Measurements from ENCODE around the gene OVCA2. TPM values are rescaled to one million over a fixed set of nuclear protein-coding genes. Genes with fewer than 3 reads are reported as not detected.

The OVCA2 gene
- total RNA-seq, 1 donor from 2014 or later = 21.4 TPM

DNA sequence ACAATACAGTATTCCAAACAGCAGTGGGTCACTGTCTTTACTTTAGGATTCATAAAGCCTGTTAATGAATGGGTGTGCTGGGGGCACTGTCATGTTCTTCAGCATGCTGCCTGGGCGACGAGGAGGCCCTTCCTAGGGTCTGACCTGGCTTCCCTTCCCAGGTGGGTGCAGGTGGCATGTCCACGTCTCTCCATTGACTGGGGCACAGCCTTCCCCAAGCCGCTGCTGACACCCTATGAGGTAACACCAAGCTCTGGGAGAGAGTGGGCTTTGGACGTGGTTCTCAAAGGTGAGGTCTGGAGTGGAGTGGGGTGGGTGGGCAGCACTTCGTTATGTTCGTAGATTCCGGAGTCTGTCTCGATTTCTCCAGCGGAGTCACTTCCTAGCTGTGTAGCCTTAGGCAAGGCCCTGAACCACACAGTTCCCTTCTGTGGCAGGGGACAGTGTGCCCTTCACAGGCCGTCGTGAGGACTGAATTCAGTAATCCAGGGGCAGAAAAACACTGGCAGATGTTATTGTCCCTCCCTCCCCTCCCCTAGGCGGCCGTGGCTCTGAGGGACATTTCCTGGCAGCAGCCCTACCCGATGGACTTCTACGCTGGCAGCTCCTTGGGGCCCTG, 771 bp upstream of the OVCA2 start:
- H3K4me3 ChIP-seq = peak overlapping the region; percentile 80
- H3K27ac ChIP-seq = peak overlapping the region; percentile 94
- intact Hi-C loops (cut with DNase I) = no loop called here
- TF ChIP-seq, protein P1, sequence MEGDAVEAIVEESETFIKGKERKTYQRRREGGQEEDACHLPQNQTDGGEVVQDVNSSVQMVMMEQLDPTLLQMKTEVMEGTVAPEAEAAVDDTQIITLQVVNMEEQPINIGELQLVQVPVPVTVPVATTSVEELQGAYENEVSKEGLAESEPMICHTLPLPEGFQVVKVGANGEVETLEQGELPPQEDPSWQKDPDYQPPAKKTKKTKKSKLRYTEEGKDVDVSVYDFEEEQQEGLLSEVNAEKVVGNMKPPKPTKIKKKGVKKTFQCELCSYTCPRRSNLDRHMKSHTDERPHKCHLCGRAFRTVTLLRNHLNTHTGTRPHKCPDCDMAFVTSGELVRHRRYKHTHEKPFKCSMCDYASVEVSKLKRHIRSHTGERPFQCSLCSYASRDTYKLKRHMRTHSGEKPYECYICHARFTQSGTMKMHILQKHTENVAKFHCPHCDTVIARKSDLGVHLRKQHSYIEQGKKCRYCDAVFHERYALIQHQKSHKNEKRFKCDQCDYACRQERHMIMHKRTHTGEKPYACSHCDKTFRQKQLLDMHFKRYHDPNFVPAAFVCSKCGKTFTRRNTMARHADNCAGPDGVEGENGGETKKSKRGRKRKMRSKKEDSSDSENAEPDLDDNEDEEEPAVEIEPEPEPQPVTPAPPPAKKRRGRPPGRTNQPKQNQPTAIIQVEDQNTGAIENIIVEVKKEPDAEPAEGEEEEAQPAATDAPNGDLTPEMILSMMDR (IDR thresholded peaks at IDR 0.05) = no peak
- peaks cover 52% of the 10 kb centered on the region for H3K36me3 ChIP-seq
- no peaks in the 10 kb centered on the region for H3K9me3 ChIP-seq
- H3K27me3 ChIP-seq = no peaks in the 10 kb centered on the region
- no peak for DNase-seq
- ATAC-seq = no peak
- H3K4me1 ChIP-seq = peaks cover 13% of the 10 kb centered on the region

DNA sequence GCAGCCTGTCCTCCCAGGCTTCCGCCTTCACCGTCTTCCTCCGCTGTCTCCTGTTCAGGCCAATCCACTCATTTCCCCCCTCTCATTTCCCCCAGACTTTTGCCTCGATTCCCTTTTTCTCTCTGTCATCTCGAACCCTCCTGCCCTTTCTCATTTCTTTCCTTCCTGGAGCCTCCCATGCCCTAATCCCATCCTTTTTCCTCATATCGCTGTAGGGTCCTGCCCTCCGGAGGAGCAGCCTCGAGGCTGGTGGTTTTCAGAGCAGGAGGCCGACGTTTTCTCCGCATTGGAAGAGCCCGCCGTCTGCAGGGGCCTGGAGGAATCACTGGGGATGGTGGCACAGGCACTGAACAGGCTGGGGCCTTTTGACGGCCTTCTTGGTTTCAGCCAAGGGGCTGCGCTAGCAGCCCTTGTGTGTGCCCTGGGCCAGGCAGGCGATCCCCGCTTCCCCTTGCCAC, 597 bp downstream of the OVCA2 start:
- DNase-seq (no peak), ATAC-seq (no peak)
- H3K4me3 ChIP-seq = peak overlapping the region; percentile 80
- no peaks in the 10 kb centered on the region for H3K27me3 ChIP-seq
- H3K27ac ChIP-seq = peak overlapping the region; percentile 94
- peaks cover 39% of the 10 kb centered on the region for H3K36me3 ChIP-seq
- H3K4me1 ChIP-seq = peaks cover 13% of the 10 kb centered on the region
- no peaks in the 10 kb centered on the region for H3K9me3 ChIP-seq
- TF ChIP-seq, protein P1 (IDR thresholded peaks at IDR 0.05) = no peak
- intact Hi-C loops (cut with DNase I) = no loop called here

DNA sequence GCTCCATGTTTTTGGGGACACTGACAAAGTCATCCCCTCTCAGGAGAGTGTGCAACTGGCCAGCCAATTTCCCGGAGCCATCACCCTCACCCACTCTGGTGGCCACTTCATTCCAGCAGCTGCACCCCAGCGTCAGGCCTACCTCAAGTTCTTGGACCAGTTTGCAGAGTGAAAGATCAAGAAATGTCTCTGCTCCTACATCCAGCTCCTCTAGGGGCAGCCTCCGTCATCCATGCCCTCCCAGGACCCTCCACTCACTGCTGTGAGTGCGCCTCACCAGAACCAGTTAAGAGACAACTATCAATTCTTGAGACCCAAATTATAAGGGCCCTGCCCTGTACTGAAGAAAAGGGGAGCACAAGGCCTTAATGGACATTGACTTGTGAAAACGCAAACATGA, 1.1 kb downstream of the OVCA2 start:
- Histone ChIP-seq H3K4me1 (peaks cover 13% of the 10 kb centered on the region), H3K36me3 (peaks cover 34% of the 10 kb centered on the region), H3K4me3 (peak overlapping the region; percentile 80), H3K9me3 (no peaks in the 10 kb centered on the region), H3K27ac (peak overlapping the region; percentile 94), H3K27me3 (no peaks in the 10 kb centered on the region)
- TF ChIP-seq, protein P1 (IDR thresholded peaks at IDR 0.05) = no peak
- intact Hi-C loops (cut with DNase I) = no loop called here
- ATAC-seq (no peak), DNase-seq (no peak)

GRCh38 chr17:2043785-2044184, 2.0 kb downstream of the OVCA2 start:
- Histone ChIP-seq H3K9me3 (no peaks in the 10 kb centered on the region), H3K27me3 (no peaks in the 10 kb centered on the region), H3K4me3 (no peak overlapping the region), H3K4me1 (peaks cover 15% of the 10 kb centered on the region), H3K36me3 (peaks cover 26% of the 10 kb centered on the region), H3K27ac (no peak overlapping the region)
- TF ChIP-seq, protein P1 (IDR thresholded peaks at IDR 0.05) = no peak
- DNase-seq (no peak), ATAC-seq (no peak)
- intact Hi-C loops (cut with DNase I) = no loop called here

- H3K27me3 ChIP-seq = no peaks in the 10 kb centered on the region
- intact Hi-C loops (cut with DNase I) = no loop called here
- no peak for ATAC-seq
Measured at GRCh38 chr17:2044263-2044894, 2.6 kb downstream of the OVCA2 start.

More at GRCh38 chr17:2044263-2044894, 2.6 kb downstream of the OVCA2 start:
- no peak overlapping the region for H3K4me3 ChIP-seq
- TF ChIP-seq, protein P1 (IDR thresholded peaks at IDR 0.05) = no peak
- no peaks in the 10 kb centered on the region for H3K9me3 ChIP-seq
- H3K27ac ChIP-seq = no peak overlapping the region
- H3K4me1 ChIP-seq = peaks cover 21% of the 10 kb centered on the region
- DNase-seq = no peak
- peaks cover 26% of the 10 kb centered on the region for H3K36me3 ChIP-seq
